Astrocyte (in vitro differentiated cells and primary cell): ENCODE results near the gene LBP. TPM values are rescaled to one million over a fixed set of nuclear protein-coding genes. Genes with fewer than 3 reads are reported as not detected.

Experiments used
- DNase-seq: peaks from one replicate; pipeline ENCODE4 v3.0.0-alpha.2; 2010; ENCODE audit warnings: low read depth
- FAIRE-seq: peaks from 2 replicates; lab custom pipeline; 2011; peaks lifted over from hg19 to GRCh38; lab: Jason Lieb, UNC
- H2AFZ ChIP-seq: 2 replicates; pipeline ENCODE4 v1.6.0; 2012; ENCODE audit warnings: low read depth, low read length, inconsistent platforms
- H3K27ac ChIP-seq: 2 replicates; pipeline ENCODE4 v1.5.1; 2011; ENCODE audit warnings: low read depth, low read length, inconsistent platforms
- H3K27me3 ChIP-seq: 2 replicates; pipeline ENCODE4 v1.6.0; 2011; ENCODE audit warnings: low read length, inconsistent platforms; ENCODE audit not compliant: insufficient read depth
- H3K36me3 ChIP-seq: 2 replicates; pipeline ENCODE4 v1.5.1; 2011; ENCODE audit warnings: low read length, inconsistent platforms; ENCODE audit not compliant: insufficient read depth
- H3K4me1 ChIP-seq: 2 replicates; pipeline ENCODE4 v1.5.1; 2011; ENCODE audit warnings: low read length, inconsistent platforms; ENCODE audit not compliant: insufficient read depth
- H3K4me2 ChIP-seq: 2 replicates; pipeline ENCODE4 v1.6.0; 2012; ENCODE audit warnings: low read length, inconsistent platforms
- H3K4me3 ChIP-seq: 2 replicates; pipeline ENCODE4 v1.5.1; 2011; ENCODE audit warnings: low read depth, mild to moderate bottlenecking, low read length, inconsistent platforms; ENCODE audit not compliant: insufficient read depth
- H3K79me2 ChIP-seq: 2 replicates; pipeline ENCODE4 v1.6.0; 2012; ENCODE audit warnings: mild to moderate bottlenecking, low read length, inconsistent platforms; ENCODE audit not compliant: insufficient read depth
- H3K9ac ChIP-seq: 2 replicates; pipeline ENCODE4 v1.6.0; 2012; ENCODE audit warnings: mild to moderate bottlenecking, low read length, inconsistent platforms
- H3K9me3 ChIP-seq: 2 replicates; pipeline ENCODE4 v1.5.1; 2012; ENCODE audit warnings: low read depth, mild to moderate bottlenecking, low read length, inconsistent platforms; ENCODE audit not compliant: insufficient read depth
- H4K20me1 ChIP-seq: 2 replicates; pipeline ENCODE4 v1.6.0; 2012; ENCODE audit warnings: low read length, inconsistent platforms; ENCODE audit not compliant: insufficient read depth
- H3K27ac Mint-ChIP-seq: one replicate; pipeline ENCODE4 v1.8.0; 2021; ENCODE audit warnings: mild to moderate bottlenecking, mixed read lengths; ENCODE audit not compliant: unreplicated experiment
- H3K27me3 Mint-ChIP-seq: one replicate; pipeline ENCODE4 v1.8.0; 2021; ENCODE audit warnings: low read depth, mixed read lengths; ENCODE audit not compliant: unreplicated experiment
- H3K36me3 Mint-ChIP-seq: one replicate; pipeline ENCODE4 v1.8.0; 2021; ENCODE audit warnings: low read depth, mixed read lengths; ENCODE audit not compliant: unreplicated experiment
- H3K4me1 Mint-ChIP-seq: one replicate; pipeline ENCODE4 v1.8.0; 2021; ENCODE audit warnings: low read depth, mixed read lengths; ENCODE audit not compliant: unreplicated experiment
- H3K4me3 Mint-ChIP-seq: one replicate; pipeline ENCODE4 v1.8.0; 2021; ENCODE audit warnings: mild to moderate bottlenecking, moderate library complexity, mixed read lengths; ENCODE audit not compliant: unreplicated experiment
- H3K9me3 Mint-ChIP-seq: one replicate; pipeline ENCODE4 v1.8.0; 2021; ENCODE audit warnings: mild to moderate bottlenecking, mixed read lengths; ENCODE audit not compliant: unreplicated experiment
- EZH2 ChIP-seq: IDR thresholded peaks from 2 replicates; pipeline ENCODE4 v1.6.1; 2012; ENCODE audit warnings: mild to moderate bottlenecking, low read length, inconsistent platforms; ENCODE audit not compliant: insufficient read depth
- total RNA-seq: library from RNA; stranded (reverse); gene quantifications from 2 replicates; pipeline ENCODE4 v1.2.1, GENCODE V29; 2021
- TF ChIP-seq, protein P1 (sequence below): IDR thresholded peaks from 2 replicates; pipeline ENCODE4 v1.5.1; 2011; ENCODE audit warnings: low read depth, mild to moderate bottlenecking, inconsistent platforms, low read length, moderate library complexity; ENCODE audit not compliant: insufficient read depth

LBP gene
- total RNA-seq, 1 donor from 2014 or later = not detected

DNA sequence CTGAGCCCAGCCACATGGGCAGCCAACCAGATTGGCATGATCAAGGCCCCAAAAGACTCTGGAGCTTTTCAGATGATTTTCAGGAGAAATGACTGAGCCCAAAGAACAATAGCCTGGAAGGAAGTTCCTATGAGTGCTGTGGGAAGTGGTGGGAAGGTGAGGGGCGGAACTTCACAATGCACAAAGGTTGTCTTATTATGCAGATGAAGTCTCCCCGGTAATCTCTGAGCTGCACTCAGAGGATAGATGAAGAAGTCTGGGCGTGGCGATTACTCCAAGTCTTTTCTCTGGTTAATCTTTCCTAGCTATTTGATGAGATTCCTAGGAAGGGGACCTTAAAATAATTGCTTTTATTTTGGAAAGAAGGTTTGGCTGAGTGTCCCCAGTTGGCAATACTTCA, 36.9 kb downstream of the LBP start:
- no peak for FAIRE-seq
- peaks cover 16% of the 10 kb centered on the region for H3K27me3 Mint-ChIP-seq

DNA sequence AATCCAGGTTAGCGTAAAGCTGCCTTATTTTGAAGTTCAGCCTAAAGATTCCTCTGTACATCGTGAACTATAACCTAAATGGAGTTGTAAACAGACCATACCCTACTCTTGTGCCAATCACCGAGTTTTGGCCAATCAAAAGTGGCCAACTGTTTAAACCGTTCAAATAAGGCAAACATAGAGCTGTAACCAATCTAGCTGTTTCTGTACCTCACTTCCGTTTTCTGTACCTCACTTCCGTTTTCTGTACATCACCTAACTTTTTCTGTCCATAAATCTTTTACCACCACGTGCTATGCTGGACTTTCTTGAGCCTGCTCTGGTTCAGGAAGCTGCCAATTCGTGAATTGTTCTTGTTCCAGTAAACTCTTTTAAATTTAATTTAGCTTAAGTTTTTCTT, 39.7 kb downstream of the LBP start:
- H3K4me2 ChIP-seq = no peak overlapping the region
- no peak for DNase-seq
- no peak overlapping the region for H3K27ac ChIP-seq
- Mint-ChIP-seq H3K27me3 (peaks cover 29% of the 10 kb centered on the region), H3K4me3 (no peak overlapping the region), H3K4me1 (no peaks in the 10 kb centered on the region), H3K9me3 (peaks cover 4% of the 10 kb centered on the region), H3K36me3 (no peaks in the 10 kb centered on the region), H3K27ac (no peak overlapping the region)
- TF ChIP-seq EZH2 = no peak
- TF ChIP-seq, protein P1, sequence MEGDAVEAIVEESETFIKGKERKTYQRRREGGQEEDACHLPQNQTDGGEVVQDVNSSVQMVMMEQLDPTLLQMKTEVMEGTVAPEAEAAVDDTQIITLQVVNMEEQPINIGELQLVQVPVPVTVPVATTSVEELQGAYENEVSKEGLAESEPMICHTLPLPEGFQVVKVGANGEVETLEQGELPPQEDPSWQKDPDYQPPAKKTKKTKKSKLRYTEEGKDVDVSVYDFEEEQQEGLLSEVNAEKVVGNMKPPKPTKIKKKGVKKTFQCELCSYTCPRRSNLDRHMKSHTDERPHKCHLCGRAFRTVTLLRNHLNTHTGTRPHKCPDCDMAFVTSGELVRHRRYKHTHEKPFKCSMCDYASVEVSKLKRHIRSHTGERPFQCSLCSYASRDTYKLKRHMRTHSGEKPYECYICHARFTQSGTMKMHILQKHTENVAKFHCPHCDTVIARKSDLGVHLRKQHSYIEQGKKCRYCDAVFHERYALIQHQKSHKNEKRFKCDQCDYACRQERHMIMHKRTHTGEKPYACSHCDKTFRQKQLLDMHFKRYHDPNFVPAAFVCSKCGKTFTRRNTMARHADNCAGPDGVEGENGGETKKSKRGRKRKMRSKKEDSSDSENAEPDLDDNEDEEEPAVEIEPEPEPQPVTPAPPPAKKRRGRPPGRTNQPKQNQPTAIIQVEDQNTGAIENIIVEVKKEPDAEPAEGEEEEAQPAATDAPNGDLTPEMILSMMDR = no peak
- H3K9ac ChIP-seq = no peak overlapping the region
- H3K9me3 ChIP-seq = peaks cover 3% of the 10 kb centered on the region
- H3K4me3 ChIP-seq = no peak overlapping the region
- no peaks in the 10 kb centered on the region for H3K79me2 ChIP-seq
- H3K36me3 ChIP-seq = no peaks in the 10 kb centered on the region
- no peaks in the 10 kb centered on the region for H3K4me1 ChIP-seq
- peaks cover 23% of the 10 kb centered on the region for H3K27me3 ChIP-seq
- no peak overlapping the region for H2AFZ ChIP-seq
- FAIRE-seq = no peak
- H4K20me1 ChIP-seq = no peaks in the 10 kb centered on the region

More for the DNA sequence above, 36.9 kb downstream of the LBP start:
- Histone ChIP-seq H3K9me3 (peaks cover 3% of the 10 kb centered on the region), H2AFZ (no peak overlapping the region), H3K4me1 (no peaks in the 10 kb centered on the region), H3K79me2 (no peaks in the 10 kb centered on the region), H3K27ac (no peak overlapping the region), H4K20me1 (no peaks in the 10 kb centered on the region), H3K4me3 (no peak overlapping the region), H3K4me2 (no peak overlapping the region), H3K9ac (no peak overlapping the region), H3K27me3 (peaks cover 25% of the 10 kb centered on the region), H3K36me3 (no peaks in the 10 kb centered on the region)
- TF ChIP-seq EZH2 = no peak
- TF ChIP-seq, protein P1 = no peak
- DNase-seq = no peak
- no peaks in the 10 kb centered on the region for H3K36me3 Mint-ChIP-seq
- no peak overlapping the region for H3K27ac Mint-ChIP-seq
- H3K9me3 Mint-ChIP-seq = peaks cover 4% of the 10 kb centered on the region
- no peaks in the 10 kb centered on the region for H3K4me1 Mint-ChIP-seq
- no peak overlapping the region for H3K4me3 Mint-ChIP-seq

DNA sequence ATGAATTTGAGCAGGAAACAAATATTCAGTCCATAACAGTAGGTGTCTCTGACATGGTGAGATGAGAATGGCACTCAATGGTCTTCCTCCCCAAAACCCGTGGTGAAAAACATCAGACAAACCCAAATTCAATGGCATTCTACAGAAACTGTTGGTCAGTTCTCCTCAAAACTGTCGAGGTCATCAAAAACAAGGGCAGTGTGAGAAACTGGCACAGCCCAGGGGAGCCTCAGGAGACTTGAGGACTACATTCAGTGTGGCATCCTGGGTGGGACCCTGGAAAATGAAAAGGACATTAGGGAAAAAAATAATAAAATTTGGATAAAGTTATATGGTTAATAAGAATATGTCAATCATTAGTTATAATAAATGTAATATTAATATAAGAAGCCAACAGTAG, 40.6 kb downstream of the LBP start:
- H3K27ac Mint-ChIP-seq = no peak overlapping the region
- no peaks in the 10 kb centered on the region for H3K36me3 Mint-ChIP-seq
- Histone ChIP-seq H3K4me1 (no peaks in the 10 kb centered on the region), H3K4me3 (no peak overlapping the region), H3K27me3 (peaks cover 22% of the 10 kb centered on the region), H2AFZ (no peak overlapping the region), H3K4me2 (no peak overlapping the region), H3K27ac (no peak overlapping the region), H3K9ac (no peak overlapping the region), H4K20me1 (no peaks in the 10 kb centered on the region), H3K9me3 (peaks cover 3% of the 10 kb centered on the region), H3K36me3 (no peaks in the 10 kb centered on the region), H3K79me2 (no peaks in the 10 kb centered on the region)
- H3K9me3 Mint-ChIP-seq = peaks cover 4% of the 10 kb centered on the region
- no peak overlapping the region for H3K4me3 Mint-ChIP-seq
- no peak for DNase-seq
- no peak for FAIRE-seq
- no peak for TF ChIP-seq EZH2
- TF ChIP-seq, protein P1 = no peak
- no peaks in the 10 kb centered on the region for H3K4me1 Mint-ChIP-seq
- H3K27me3 Mint-ChIP-seq = peaks cover 29% of the 10 kb centered on the region
